GM12873 (cell line): ENCODE data around the gene ESYT1.

ENCODE experiments used
- CTCF ChIP-seq: IDR thresholded peaks from 2 replicates; pipeline ENCODE4 v1.5.1; 2012; ENCODE audit warnings: low read depth, mild to moderate bottlenecking, moderate library complexity, low read length, control low read depth; ENCODE audit not compliant: insufficient read depth; ENCODE audit errors: missing control alignments

Gene ESYT1

GRCh38 chr12:56155256-56155845, 27.3 kb downstream of the ESYT1 start:
- no peak for TF ChIP-seq CTCF

DNA sequence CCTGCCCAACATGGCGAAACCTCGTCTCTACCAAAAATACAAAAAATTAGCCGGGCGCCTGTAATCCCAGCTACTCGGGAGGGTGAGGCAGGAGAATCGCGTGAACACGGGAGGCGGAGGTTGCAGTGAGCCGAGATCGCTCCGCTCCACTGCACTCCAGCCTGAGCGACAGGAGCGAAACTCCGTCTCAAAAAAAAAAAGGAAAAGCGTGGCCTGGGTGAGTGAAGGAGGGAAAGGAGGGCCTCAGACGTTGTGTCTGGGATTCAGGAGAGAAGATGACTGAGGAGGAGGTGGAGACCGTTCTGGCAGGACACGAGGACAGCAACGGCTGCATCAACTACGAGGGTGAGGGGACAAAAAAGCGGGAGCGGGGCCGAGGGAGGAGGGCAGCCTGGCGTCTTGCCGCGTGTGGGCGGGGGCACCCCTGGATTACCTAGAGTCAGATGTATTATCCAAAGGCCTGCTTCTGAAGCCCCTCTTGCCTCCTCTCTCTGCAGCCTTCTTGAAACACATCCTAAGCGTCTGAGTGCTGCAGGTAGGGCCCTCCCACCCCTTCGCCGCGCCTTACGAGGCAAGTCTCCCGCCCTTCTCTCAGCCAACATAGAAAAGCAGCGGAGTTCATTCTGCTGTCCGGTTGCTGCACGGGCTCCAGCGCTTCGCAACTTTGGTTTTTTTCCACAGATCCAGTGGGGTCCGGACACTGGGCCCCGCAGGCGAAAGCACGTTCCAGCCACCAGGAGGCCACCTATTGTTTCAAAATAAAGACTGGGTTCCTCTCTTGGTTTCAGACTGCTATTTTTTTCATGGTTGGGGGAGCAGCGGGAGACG, 29.3 kb downstream of the ESYT1 start:
- TF ChIP-seq CTCF: peak; percentile 68

DNA sequence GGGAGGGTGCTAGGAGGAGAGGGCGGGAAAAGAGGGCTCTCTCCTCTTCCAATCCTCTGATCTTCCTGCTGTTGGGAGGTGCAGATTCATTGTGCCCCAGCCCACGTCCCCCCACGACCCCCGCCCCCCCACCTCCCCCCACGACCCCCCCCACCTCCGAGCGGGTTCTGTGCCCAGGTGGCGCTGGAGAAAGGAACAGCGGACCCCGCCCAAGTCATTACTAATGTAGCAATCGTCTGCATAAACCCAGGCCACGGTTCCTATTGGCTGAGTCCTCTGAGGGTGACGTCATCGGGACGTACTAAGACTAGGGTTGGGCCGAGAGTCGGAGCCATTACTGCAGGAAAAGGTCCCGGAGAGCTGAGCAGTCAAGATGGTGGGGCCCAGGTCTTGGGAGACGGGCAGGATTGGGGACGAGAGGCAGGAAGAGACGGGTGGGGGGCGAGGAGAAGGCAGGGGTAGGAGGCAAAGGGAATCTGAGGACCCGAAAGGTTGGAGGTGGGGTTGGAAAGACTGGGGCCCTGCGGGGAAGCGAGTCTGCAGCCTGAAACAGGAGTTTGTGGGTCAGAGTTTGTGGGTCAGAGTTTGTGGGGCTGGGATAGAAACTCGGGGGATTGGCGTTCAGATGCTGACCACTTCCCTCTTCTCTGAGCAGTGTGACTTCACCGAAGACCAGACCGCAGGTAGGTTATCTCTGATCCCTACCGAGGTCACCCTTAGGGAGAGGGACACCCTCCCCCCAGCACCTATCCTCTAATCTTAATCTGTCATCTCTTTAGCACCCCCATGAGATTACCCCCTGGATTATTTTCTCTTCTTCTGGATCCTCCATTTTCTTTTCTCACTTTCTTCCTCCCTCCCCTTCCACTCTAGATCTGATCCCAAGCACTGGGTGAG, 30.2 kb downstream of the ESYT1 start, which contains the start of gene MYL6:
MYL6 (plus strand) TSS at position 331 of the 897 bp plus-strand sequence; CDS start at position 374, 43 bp downstream.
- no peak for TF ChIP-seq CTCF

DNA sequence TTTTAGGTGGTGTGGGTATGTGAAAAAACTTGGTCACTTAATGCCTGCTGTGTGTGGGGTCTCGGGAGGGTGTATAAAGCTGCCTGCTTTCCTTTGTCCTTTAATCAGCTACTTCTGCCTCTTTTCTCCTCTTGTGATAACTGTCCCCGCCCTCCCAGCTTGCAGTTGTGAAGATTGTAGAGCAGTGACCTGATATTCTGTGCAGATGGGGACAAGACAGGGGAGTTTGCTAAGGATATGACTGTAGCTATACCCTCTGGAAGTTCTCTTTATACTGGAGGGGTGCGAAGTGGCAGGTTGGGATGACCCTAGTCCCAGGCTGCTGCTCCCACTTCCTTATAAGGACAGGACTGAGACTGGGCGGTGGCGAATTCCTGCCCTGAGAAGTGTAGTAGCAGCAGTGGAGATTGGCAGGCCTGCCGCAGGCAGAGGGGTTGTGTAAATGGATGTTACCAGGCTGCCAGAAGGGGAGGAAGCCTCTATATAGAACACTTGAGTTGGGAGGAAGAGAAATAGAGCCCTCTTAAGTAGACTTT, 30.9 kb downstream of the ESYT1 start:
- no peak for TF ChIP-seq CTCF

DNA sequence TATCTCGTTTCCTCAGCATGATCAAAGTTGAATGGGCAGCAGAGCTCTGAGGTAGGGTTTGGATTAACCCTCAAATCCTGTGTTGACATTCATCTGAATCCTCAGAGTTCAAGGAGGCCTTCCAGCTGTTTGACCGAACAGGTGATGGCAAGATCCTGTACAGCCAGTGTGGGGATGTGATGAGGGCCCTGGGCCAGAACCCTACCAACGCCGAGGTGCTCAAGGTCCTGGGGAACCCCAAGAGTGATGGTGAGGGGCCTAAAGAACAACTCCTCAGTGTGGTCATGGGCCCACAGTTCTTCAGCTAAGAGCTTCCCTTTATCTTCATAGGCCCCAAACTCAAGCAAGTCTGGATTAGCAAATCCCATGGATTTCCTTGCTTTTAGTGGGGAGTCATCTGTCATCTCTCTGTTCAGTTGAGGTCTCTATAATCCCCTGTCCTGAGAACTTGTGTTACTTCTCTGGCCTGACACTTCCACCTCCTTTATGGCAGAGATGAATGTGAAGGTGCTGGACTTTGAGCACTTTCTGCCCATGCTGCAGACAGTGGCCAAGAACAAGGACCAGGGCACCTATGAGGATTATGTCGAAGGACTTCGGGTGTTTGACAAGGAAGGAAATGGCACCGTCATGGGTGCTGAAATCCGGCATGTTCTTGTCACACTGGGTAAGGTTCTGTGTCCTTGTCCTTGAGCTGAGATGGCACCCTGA, 31.6 kb downstream of the ESYT1 start:
- no peak for TF ChIP-seq CTCF

- TF ChIP-seq CTCF: no peak
Measured at GRCh38 chr12:56160193-56160763, 32.2 kb downstream of the ESYT1 start.
